Thoracic aorta (tissue), 2 donors: Measurements from ENCODE around the gene ARHGAP24. TPM values are rescaled to one million over a fixed set of nuclear protein-coding genes. Genes with fewer than 3 reads are reported as not detected.

Experiments
- ATAC-seq: fragments of 150-250 bp; one replicate; pipeline ENCODE4 v1.8.0; 2017; ENCODE audit warnings: low read depth; ENCODE audit not compliant: insufficient number of reproducible peaks, low FRiP score
- DNase-seq: peaks from one replicate; pipeline ENCODE4 v3.0.0-alpha.2; 2020; ENCODE audit warnings: low spot score
- H3K27ac ChIP-seq, 2 donors: fragments of 200-600 bp; sonication (generic); 1 replicate in 1 of 2; 2 replicates in 1 of 2; pipeline ENCODE4 v1.5.1; 2016; ENCODE audit warnings: mild to moderate bottlenecking in 2 of 2, moderate library complexity in 2 of 2
- H3K27me3 ChIP-seq: fragments of 200-600 bp; sonication (generic); replicated peaks from 2 replicates; pipeline ENCODE4 v1.6.0; 2016; ENCODE audit warnings: mild to moderate bottlenecking; ENCODE audit not compliant: insufficient read depth
- H3K36me3 ChIP-seq: fragments of 200-600 bp; sonication (generic); one replicate; pipeline ENCODE4 v1.5.1; 2016
- H3K4me1 ChIP-seq, 2 donors: fragments of 200-600 bp; sonication (generic); 1 replicate in 1 of 2; 2 replicates in 1 of 2; pipeline versions ENCODE4 v1.5.1 to v1.6.0; 2016; ENCODE audit warnings: low read depth in 2 of 2, mild to moderate bottlenecking in 1 of 2; ENCODE audit not compliant: control insufficient read depth in 1 of 2
- H3K4me3 ChIP-seq: fragments of 200-600 bp; sonication (generic); 2 replicates; pipeline ENCODE4 v1.5.1; 2016; ENCODE audit warnings: mild to moderate bottlenecking
- H3K9me3 ChIP-seq: fragments of 200-600 bp; sonication (generic); 2 replicates; pipeline ENCODE4 v1.5.1; 2016
- total RNA-seq, 2 donors: library from RNA; depleted of rRNA; stranded (reverse); fragments of >200 nt; gene quantifications; one replicate each; pipeline versions ENCODE4 v1.1.0 to v1.2.3, GENCODE V29; 2016
- TF ChIP-seq, protein P1 (sequence below): fragments of 200-600 bp; sonication (generic); IDR thresholded peaks from one replicate; pipeline ENCODE4 v1.5.1; 2019; ENCODE audit warnings: antibody characterized with exemption

The ARHGAP24 gene
- total RNA-seq, 2 donors from 2014 or later, result 30.1 to 43.6 TPM

DNA sequence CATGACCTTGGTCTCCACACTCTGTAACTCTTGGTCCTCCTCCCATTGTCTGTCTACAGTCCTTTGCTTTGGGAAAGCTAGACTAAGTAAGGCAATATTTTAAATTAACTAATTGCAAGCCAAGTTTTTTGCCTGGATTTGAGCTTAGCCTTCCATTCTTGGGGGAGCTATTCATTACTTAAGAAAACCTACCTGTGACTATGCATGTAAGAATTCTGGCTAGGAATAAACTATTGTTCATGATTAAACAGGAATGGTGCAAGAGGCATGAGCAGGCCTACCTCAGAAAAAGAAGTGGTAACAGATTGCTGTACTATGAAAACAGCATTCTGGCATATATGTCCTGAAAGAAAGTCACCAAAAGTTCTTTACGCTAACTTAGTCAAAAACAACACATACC, 575.5 kb downstream of the ARHGAP24 start:
- DNase-seq (no peak), ATAC-seq (no peak)
- Histone ChIP-seq H3K27ac (no peak overlapping the region), H3K27me3 (no peaks in the 10 kb centered on the region), H3K4me3 (no peak overlapping the region), H3K36me3 (no peaks in the 10 kb centered on the region), H3K9me3 (no peaks in the 10 kb centered on the region), H3K4me1 (no peaks in the 10 kb centered on the region)
- TF ChIP-seq, protein P1, sequence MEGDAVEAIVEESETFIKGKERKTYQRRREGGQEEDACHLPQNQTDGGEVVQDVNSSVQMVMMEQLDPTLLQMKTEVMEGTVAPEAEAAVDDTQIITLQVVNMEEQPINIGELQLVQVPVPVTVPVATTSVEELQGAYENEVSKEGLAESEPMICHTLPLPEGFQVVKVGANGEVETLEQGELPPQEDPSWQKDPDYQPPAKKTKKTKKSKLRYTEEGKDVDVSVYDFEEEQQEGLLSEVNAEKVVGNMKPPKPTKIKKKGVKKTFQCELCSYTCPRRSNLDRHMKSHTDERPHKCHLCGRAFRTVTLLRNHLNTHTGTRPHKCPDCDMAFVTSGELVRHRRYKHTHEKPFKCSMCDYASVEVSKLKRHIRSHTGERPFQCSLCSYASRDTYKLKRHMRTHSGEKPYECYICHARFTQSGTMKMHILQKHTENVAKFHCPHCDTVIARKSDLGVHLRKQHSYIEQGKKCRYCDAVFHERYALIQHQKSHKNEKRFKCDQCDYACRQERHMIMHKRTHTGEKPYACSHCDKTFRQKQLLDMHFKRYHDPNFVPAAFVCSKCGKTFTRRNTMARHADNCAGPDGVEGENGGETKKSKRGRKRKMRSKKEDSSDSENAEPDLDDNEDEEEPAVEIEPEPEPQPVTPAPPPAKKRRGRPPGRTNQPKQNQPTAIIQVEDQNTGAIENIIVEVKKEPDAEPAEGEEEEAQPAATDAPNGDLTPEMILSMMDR, result no peak
